NOMO-1 treated with dmso at 0.1 percent for 144 hours (cell line): ENCODE data around the gene GIMAP2.

ENCODE experiments used
- DNase-seq: peaks from one replicate; lab custom pipeline; 2025; ENCODE audit not compliant: unreplicated experiment; lab: John Stamatoyannopoulos, UW

GIMAP2 gene

DNA sequence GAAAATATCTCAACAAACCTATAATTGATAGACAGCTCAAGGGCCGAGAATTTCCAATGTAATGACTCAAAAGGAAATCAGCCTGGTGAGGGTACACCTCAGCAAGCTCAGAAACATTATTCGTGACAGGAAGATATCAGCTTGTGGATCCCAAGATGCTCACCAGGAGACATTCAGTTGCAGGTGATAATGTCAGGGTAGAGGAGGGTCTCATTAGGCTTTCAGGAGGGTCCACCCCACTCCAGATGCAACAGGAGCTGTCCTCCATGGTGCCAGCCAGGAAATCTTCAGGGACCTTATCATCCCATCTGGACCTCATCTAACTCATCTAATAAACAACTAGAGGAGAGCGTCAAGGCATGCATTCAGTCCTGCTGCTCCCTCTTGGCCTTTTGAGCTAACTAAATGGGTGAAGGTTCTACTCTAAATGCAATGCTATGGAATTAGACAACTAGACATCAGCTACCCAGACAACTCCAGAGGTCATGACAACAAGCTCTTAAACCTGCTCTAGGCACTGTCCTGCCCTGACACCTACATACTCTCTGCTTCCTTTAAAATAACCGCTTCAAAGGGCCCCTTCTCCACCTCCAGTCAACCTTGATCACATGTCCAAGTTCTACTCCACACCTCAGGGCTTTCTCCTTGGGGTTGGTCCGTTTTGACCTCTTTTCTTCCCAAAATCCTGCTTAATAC is 47.4 kb downstream of the GIMAP2 start:
- no peak for DNase-seq

DNA sequence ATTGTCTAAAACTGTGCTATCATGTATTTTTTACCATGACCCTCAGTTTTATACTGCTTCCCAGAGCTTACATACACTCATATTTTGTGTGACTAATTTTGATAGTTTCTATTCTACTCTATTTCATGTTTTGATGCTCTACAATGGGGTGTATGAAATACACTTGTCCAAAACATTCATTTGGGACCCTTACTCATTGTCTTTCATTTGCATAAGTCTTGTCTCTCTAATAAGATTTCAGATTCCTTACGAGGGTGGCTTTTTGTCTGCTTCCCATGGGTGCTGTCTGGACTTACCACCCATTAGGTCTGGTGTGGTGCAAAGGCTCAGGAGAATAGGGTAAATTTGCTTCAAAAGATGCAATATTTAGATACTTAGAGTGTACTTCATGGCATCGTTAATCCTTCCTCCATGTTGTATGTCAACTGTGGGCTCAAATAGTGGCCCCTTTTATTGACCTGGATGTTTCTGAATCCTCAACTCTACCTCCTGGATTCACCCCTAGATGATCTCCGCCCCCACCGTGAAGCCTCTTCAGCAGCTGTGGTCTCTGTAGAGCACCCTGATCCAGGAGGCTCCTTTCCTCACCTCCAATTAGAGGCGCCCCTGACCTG is 48.1 kb downstream of the GIMAP2 start:
- no peak for DNase-seq

DNA sequence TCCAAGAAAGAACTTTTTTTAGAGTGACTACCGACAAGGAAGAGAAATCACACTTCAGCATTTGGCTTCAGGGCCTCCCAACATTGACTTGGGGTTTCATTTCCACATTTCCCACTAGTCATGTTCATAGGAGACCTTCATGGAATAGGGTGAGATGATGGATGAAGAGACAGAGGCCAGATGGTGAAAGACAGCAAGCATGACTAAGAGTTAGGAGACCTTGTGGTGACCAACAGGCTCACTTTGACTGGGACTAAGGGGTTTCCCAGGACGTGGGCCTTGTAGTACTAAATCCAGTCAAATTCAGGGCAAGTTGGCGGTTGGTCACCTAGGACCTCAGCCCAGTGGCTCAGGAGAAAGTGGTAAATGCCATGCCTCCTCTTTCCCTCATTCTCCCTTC is 48.7 kb downstream of the GIMAP2 start:
- DNase-seq: no peak

DNA sequence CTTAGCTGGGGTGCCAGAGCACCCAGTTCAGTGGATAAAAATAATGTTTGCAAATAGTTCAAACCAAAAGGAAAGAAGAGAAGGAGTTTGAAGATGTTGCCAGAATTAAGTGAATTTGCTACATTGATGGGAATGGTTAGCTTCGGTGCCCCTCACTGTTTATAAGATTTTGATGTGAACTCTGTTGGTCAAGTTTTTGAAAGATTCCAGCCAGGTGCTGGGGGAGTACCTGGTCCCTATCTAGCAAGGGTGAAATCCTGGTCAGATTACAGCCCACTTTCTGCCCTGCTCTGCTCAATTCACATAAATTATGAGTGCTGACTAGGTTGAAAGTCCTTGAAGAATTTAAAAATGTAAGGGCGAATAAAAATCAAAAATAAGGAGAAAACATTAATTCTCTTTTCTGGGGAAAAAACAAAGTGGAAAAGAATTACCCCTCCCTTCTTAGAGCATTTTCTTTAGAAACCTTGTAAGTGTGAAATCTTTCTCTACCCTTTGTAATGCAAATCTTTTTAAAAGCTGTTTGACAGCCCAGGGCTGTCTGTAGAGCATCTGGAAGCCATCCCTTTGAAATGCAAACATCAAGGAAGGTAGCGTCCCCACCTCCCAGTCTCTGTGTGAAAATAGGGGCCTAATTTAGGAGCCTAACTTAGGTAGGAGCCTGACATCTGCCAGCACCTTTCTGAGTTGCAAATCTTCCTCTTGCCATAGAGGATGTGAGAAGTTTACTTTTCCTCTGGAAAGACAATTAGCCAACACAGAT is 50.3 kb downstream of the GIMAP2 start:
- DNase-seq: no peak

DNA sequence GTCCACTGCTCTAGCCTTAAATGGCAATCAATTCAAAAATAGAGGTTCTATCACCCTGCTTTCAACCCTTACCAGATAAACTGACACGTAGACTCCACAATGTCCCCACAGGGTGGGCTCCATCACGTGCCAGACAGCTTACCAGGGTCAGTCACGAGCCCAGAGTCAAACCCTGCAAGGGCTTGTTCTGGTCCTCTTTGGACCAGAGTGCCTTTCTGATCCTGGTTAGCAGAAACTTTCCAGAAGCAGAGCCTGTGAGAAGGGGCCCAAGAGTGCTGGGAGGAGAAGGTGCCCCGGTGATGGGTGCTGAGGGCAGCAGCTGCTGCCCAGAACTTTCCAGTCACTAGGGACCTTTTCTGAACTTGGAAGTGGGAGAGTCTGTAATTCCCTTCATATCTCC is 51.4 kb downstream of the GIMAP2 start:
- no peak for DNase-seq

- DNase-seq: no peak
Observed at GRCh38 chr7:150737265-150738055, 52.0 kb downstream of the GIMAP2 start, which contains the start of gene GIMAP5. Gene GIMAP5, plus strand, starts transcription at chr7:150737418. Its CDS starts 3,467 bp downstream, at chr7:150740885.

DNA sequence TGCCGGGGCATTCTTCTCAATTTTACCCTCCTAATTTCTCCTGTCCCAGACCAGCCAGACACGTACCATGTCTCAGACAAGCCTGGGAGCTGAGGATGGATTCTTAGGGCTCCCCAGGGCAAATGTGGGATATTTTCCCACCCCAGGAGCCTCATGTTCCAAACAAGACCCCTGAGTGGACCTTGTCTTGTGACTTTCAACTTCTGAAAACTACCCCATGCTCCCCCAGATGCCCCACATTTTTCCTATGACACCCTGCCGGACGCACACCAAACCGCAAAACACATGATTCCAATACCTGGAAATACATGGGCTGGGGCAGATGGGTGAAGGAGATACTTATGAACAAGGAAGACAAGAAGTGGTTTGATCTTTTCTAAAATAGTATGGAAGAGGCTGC is 52.6 kb downstream of the GIMAP2 start:
- DNase-seq: no peak

- no peak for DNase-seq
Observed at GRCh38 chr7:150738591-150739001, 53.1 kb downstream of the GIMAP2 start.

DNA sequence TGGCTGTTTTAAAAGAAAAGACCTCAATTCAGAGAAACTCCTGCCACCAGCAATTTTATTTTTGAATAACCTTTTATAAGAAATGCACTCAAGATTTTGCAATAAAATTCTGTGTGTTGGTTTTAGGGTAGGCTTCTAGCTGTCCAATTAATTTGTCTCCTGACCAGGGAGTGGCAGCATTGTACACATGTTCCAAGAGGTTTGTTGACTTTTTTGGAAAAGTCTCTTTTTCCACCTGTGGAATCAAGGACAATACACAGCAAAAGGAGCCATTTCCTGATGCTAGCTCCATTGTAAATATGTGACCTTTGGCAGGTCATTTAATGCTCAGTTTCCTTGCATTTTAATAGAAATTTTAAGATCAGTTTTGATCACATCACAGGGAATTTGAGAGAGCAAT is 53.5 kb downstream of the GIMAP2 start:
- DNase-seq: no peak

- no peak for DNase-seq
Observed at GRCh38 chr7:150740053-150740452, 54.5 kb downstream of the GIMAP2 start.

- DNase-seq: no peak
Observed at GRCh38 chr7:150742286-150742968, 56.9 kb downstream of the GIMAP2 start.
